HUES64 (cell line): ENCODE results near the gene CHEK1.

ENCODE experiments used
- H3K27ac ChIP-seq: 2 replicates; pipeline ENCODE4 v1.7.0; 2013; ENCODE audit warnings: low read depth, low read length, inconsistent platforms
- H3K27me3 ChIP-seq: 2 replicates; pipeline ENCODE4 v1.6.1; 2013; ENCODE audit warnings: mild to moderate bottlenecking, low read length; ENCODE audit not compliant: insufficient read depth
- H3K36me3 ChIP-seq: 2 replicates; pipeline ENCODE4 v1.6.1; 2013; ENCODE audit warnings: mild to moderate bottlenecking, low read length; ENCODE audit not compliant: insufficient read depth
- H3K4me1 ChIP-seq: 2 replicates; pipeline ENCODE4 v1.6.1; 2013; ENCODE audit warnings: mild to moderate bottlenecking, low read length, moderate library complexity; ENCODE audit not compliant: insufficient read depth
- H3K4me3 ChIP-seq: 2 replicates; pipeline ENCODE4 v1.5.1; 2013; ENCODE audit warnings: mild to moderate bottlenecking, low read length, moderate library complexity
- H3K9ac ChIP-seq: 2 replicates; pipeline ENCODE4 v1.6.1; 2013; ENCODE audit warnings: mild to moderate bottlenecking, low read depth, low read length
- H3K9me3 ChIP-seq: 2 replicates; pipeline ENCODE4 v1.6.1; 2013; ENCODE audit warnings: low read depth, low read length; ENCODE audit not compliant: insufficient read depth
- WGBS: fragments of 150-250, 120-280 bp; methylation state at CpG from one replicate; pipeline ENCODE4 v1.1.7; 2013; ENCODE audit warnings: missing lambda C conversion rate; 5-methylcytosine and 5-hydroxymethylcytosine counted together

CHEK1 gene

GRCh38 chr11:125593114-125593820 lies 31.7 kb upstream of the CHEK1 start:
- Histone ChIP-seq H3K4me3 (peak overlapping the region; percentile 70), H3K4me1 (peaks cover 5% of the 10 kb centered on the region; the same call in 1 of the 2 replicates), H3K36me3 (peaks cover 27% of the 10 kb centered on the region), H3K27ac (peak overlapping the region; percentile 56), H3K9me3 (no peaks in the 10 kb centered on the region), H3K9ac (peak overlapping the region; percentile 82), H3K27me3 (no peaks in the 10 kb centered on the region)
- 6% methylated on average over 18 of the region's 18 CpGs for WGBS

- Histone ChIP-seq H3K27me3 (no peaks in the 10 kb centered on the region), H3K9ac (no peak overlapping the region), H3K36me3 (peaks cover 42% of the 10 kb centered on the region), H3K9me3 (no peaks in the 10 kb centered on the region), H3K4me1 (peaks cover 5% of the 10 kb centered on the region; the same call in 1 of the 2 replicates), H3K4me3 (no peak overlapping the region), H3K27ac (no peak overlapping the region)
- 92% methylated on average over 2 of the region's 3 CpGs for WGBS
Measured at GRCh38 chr11:125594958-125595357, 30.0 kb upstream of the CHEK1 start.

GRCh38 chr11:125600663-125601062 lies 24.3 kb upstream of the CHEK1 start:
- H3K9me3 ChIP-seq, result no peaks in the 10 kb centered on the region
- no peaks in the 10 kb centered on the region for H3K27me3 ChIP-seq
- H3K9ac ChIP-seq, result no peak overlapping the region
- no peak overlapping the region for H3K4me3 ChIP-seq
- WGBS, result 98% methylated on average over 2 of the region's 2 CpGs
- no peak overlapping the region for H3K27ac ChIP-seq
- H3K4me1 ChIP-seq, result no peaks in the 10 kb centered on the region
- peaks cover 94% of the 10 kb centered on the region for H3K36me3 ChIP-seq

GRCh38 chr11:125603207-125603606 lies 21.8 kb upstream of the CHEK1 start:
- Histone ChIP-seq H3K4me1 (no peaks in the 10 kb centered on the region), H3K36me3 (peaks cover 97% of the 10 kb centered on the region), H3K9ac (no peak overlapping the region), H3K9me3 (no peaks in the 10 kb centered on the region), H3K27me3 (no peaks in the 10 kb centered on the region), H3K27ac (no peak overlapping the region), H3K4me3 (no peak overlapping the region)
- 94% methylated on average over 2 of the region's 3 CpGs for WGBS

GRCh38 chr11:125605417-125605816 lies 19.5 kb upstream of the CHEK1 start:
- Histone ChIP-seq H3K27ac (no peak overlapping the region), H3K9me3 (no peaks in the 10 kb centered on the region), H3K9ac (no peak overlapping the region), H3K36me3 (peaks cover 99% of the 10 kb centered on the region), H3K4me1 (no peaks in the 10 kb centered on the region), H3K4me3 (no peak overlapping the region), H3K27me3 (no peaks in the 10 kb centered on the region)

GRCh38 chr11:125609545-125609944 lies 15.4 kb upstream of the CHEK1 start:
- WGBS, result 86% methylated on average over 7 of the region's 7 CpGs
- Histone ChIP-seq H3K9ac (no peak overlapping the region), H3K36me3 (peaks cover 99% of the 10 kb centered on the region), H3K9me3 (no peaks in the 10 kb centered on the region), H3K27me3 (no peaks in the 10 kb centered on the region), H3K4me1 (no peaks in the 10 kb centered on the region), H3K27ac (no peak overlapping the region), H3K4me3 (no peak overlapping the region)

- 94% methylated on average over 4 of the region's 4 CpGs for WGBS
- H3K36me3 ChIP-seq, result peaks cover 92% of the 10 kb centered on the region
Measured at GRCh38 chr11:125618383-125618782, 6.6 kb upstream of the CHEK1 start.

GRCh38 chr11:125621995-125622394 lies 3.0 kb upstream of the CHEK1 start:
- H3K4me1 ChIP-seq, result peaks cover under 1% of the 10 kb centered on the region; the same call in 1 of the 2 replicates
- no peaks in the 10 kb centered on the region for H3K9me3 ChIP-seq
- H3K27me3 ChIP-seq, result no peaks in the 10 kb centered on the region
- WGBS, result 91% methylated on average over 2 of the region's 2 CpGs
- H3K36me3 ChIP-seq, result peaks cover 61% of the 10 kb centered on the region
- no peak overlapping the region for H3K27ac ChIP-seq
- no peak overlapping the region for H3K9ac ChIP-seq
- H3K4me3 ChIP-seq, result no peak overlapping the region

More at GRCh38 chr11:125618383-125618782, 6.6 kb upstream of the CHEK1 start:
- Histone ChIP-seq H3K4me3 (no peak overlapping the region), H3K9ac (no peak overlapping the region), H3K9me3 (no peaks in the 10 kb centered on the region), H3K4me1 (no peaks in the 10 kb centered on the region), H3K27me3 (no peaks in the 10 kb centered on the region), H3K27ac (no peak overlapping the region)

- Histone ChIP-seq H3K9ac (no peak overlapping the region), H3K27ac (no peak overlapping the region), H3K4me3 (no peak overlapping the region), H3K36me3 (peaks cover 61% of the 10 kb centered on the region), H3K9me3 (no peaks in the 10 kb centered on the region), H3K27me3 (no peaks in the 10 kb centered on the region), H3K4me1 (peaks cover 11% of the 10 kb centered on the region; the same call in 1 of the 2 replicates)
- WGBS, result 89% methylated on average over 1 of the region's 1 CpG
Measured at GRCh38 chr11:125623064-125623463, 1.9 kb upstream of the CHEK1 start.

GRCh38 chr11:125625225-125625629 lies 264 bp downstream of the CHEK1 start:
- H3K9ac ChIP-seq, result peak overlapping the region; percentile 97
- H3K27me3 ChIP-seq, result no peaks in the 10 kb centered on the region
- peak overlapping the region; percentile 98 for H3K27ac ChIP-seq
- H3K4me3 ChIP-seq, result peak overlapping the region; percentile 69
- WGBS, result 8% methylated on average over 20 of the region's 20 CpGs
- no peaks in the 10 kb centered on the region for H3K9me3 ChIP-seq
- H3K4me1 ChIP-seq, result peaks cover 11% of the 10 kb centered on the region; the same call in 1 of the 2 replicates
- peaks cover 61% of the 10 kb centered on the region for H3K36me3 ChIP-seq

- Histone ChIP-seq H3K4me3 (peak overlapping the region; percentile 69), H3K36me3 (peaks cover 61% of the 10 kb centered on the region), H3K9ac (peak overlapping the region; percentile 97), H3K4me1 (peaks cover 11% of the 10 kb centered on the region; the same call in 1 of the 2 replicates), H3K27me3 (no peaks in the 10 kb centered on the region), H3K27ac (peak overlapping the region; percentile 98), H3K9me3 (no peaks in the 10 kb centered on the region)
- WGBS, result under 1% methylated on average over 51 of the region's 51 CpGs
Measured at GRCh38 chr11:125625630-125626287, 796 bp downstream of the CHEK1 start.
